IMR-90 (cell line): Measurements from ENCODE around the gene NFIA.

Experiments used
- CEBPB ChIP-seq: IDR thresholded peaks from 2 replicates; pipeline ENCODE4 v1.6.1; 2012; ENCODE audit warnings: low read depth, low read length, improper control_type of control experiment
- CHD1 ChIP-seq: IDR thresholded peaks from 2 replicates; pipeline ENCODE4 v1.6.1; 2012; ENCODE audit warnings: low read depth, low read length, improper control_type of control experiment
- CTCF ChIP-seq: conservative IDR thresholded peaks from 2 replicates; pipeline ENCODE4 v1.5.1; 2012; ENCODE audit warnings: mild to moderate bottlenecking, low read depth, low read length, improper control_type of control experiment
- FOS ChIP-seq: fragments of 150-350 bp; IDR thresholded peaks from 2 replicates; pipeline ENCODE4 v1.6.1; 2016; ENCODE audit warnings: low read depth, low read length
- MAFK ChIP-seq: IDR thresholded peaks from 2 replicates; pipeline ENCODE4 v1.6.1; 2012; ENCODE audit warnings: low read depth, low read length, improper control_type of control experiment
- MAZ ChIP-seq: IDR thresholded peaks from 2 replicates; pipeline ENCODE4 v1.6.1; 2012; ENCODE audit warnings: low read depth, mild to moderate bottlenecking, low read length, improper control_type of control experiment, moderate library complexity, borderline replicate concordance
- MXI1 ChIP-seq: IDR thresholded peaks from 2 replicates; pipeline ENCODE4 v1.6.1; 2012; ENCODE audit warnings: low read depth, mild to moderate bottlenecking, low read length, moderate library complexity, borderline replicate concordance
- POLR2A ChIP-seq: IDR thresholded peaks from 2 replicates; pipeline ENCODE4 v1.6.1; 2012; ENCODE audit warnings: mild to moderate bottlenecking, low read depth, low read length
- RAD21 ChIP-seq: IDR thresholded peaks from 2 replicates; pipeline ENCODE4 v1.6.1; 2012; ENCODE audit warnings: low read length, improper control_type of control experiment
- RFX5 ChIP-seq: IDR thresholded peaks from 2 replicates; pipeline ENCODE4 v1.8.0; 2012; ENCODE audit warnings: low read depth, mild to moderate bottlenecking, low read length, moderate library complexity
- SMC3 ChIP-seq: fragments of 150-350 bp; IDR thresholded peaks from 2 replicates; pipeline ENCODE4 v1.6.1; 2016; ENCODE audit warnings: low read depth, mild to moderate bottlenecking, antibody characterized with exemption, low read length, moderate library complexity
- TF ChIP-seq, protein P1 (sequence below): fragments of 150-350 bp; IDR thresholded peaks from 2 replicates; pipeline ENCODE4 v1.6.1; 2017; ENCODE audit warnings: mild to moderate bottlenecking, antibody characterized with exemption, low read length, low read depth

DNA sequence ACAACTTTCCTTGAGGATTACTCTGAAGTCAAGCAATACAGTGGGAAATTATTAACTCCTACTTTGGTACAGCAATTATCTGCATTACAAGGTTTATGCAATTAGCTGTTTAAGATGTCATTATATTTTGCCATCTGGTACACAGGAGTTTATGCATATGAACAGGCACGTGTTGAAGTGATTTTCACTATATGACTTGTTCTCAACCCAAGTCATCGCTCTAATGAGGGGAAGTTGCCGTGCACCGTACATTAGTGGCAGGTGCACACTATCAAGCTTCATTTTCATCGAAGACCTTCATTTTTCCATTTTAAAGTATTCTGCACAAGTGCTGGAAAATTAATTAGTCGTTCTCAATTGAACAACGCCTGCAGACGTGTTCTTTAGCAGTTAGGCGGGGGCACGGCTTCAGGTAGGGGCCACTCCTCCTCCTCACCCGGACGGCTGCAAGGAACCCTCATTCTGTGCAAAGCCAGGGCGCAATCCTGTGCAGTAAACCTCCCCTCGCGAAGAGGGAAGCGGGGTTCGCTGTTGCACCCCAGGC is 39.8 kb upstream of the NFIA start:
- TF ChIP-seq POLR2A (no peak), CTCF (no peak), CHD1 (no peak), RAD21 (no peak), MXI1 (no peak), RFX5 (no peak), CEBPB (no peak), MAZ (no peak), SMC3 (no peak), FOS (no peak), MAFK (no peak)
- TF ChIP-seq, protein P1, sequence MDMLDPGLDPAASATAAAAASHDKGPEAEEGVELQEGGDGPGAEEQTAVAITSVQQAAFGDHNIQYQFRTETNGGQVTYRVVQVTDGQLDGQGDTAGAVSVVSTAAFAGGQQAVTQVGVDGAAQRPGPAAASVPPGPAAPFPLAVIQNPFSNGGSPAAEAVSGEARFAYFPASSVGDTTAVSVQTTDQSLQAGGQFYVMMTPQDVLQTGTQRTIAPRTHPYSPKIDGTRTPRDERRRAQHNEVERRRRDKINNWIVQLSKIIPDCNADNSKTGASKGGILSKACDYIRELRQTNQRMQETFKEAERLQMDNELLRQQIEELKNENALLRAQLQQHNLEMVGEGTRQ, result no peak
